Neutrophil (primary cell): ENCODE data around the gene RPTOR.

ENCODE experiments used
- H3K27ac ChIP-seq: fragments of 200-600 bp; sonication (generic); 2 replicates; pipeline ENCODE4 v1.5.1; 2016; ENCODE audit warnings: mild to moderate bottlenecking, moderate library complexity
- H3K27me3 ChIP-seq: fragments of 200-600 bp; sonication (generic); 2 replicates; pipeline ENCODE4 v1.6.0; 2016; ENCODE audit warnings: mild to moderate bottlenecking
- H3K36me3 ChIP-seq: fragments of 200-600 bp; sonication (generic); 2 replicates; pipeline ENCODE4 v1.5.1; 2017
- H3K4me1 ChIP-seq, 2 experiments: fragments of 200-600 bp in 1 of 2; sonication (generic) in 1 of 2; 1 replicate in 1 of 2; 2 replicates in 1 of 2; pipeline versions ENCODE4 v1.5.1 to v1.6.1; 2013 to 2016; ENCODE audit warnings: low read depth in 1 of 2, low read length in 1 of 2, mild to moderate bottlenecking in 1 of 2, moderate library complexity in 1 of 2; ENCODE audit not compliant: control insufficient read depth in 1 of 2, insufficient read depth in 1 of 2
- H3K4me3 ChIP-seq, 2 experiments: fragments of 200-600 bp in 1 of 2; sonication (generic) in 1 of 2; 1 replicate in 1 of 2; 2 replicates in 1 of 2; pipeline ENCODE4 v1.5.1; 2013 to 2016; ENCODE audit warnings: low read depth in 1 of 2, low read length in 1 of 2, mild to moderate bottlenecking in 1 of 2, moderate library complexity in 1 of 2
- H3K9me3 ChIP-seq: fragments of 200-600 bp; sonication (generic); 2 replicates; pipeline ENCODE4 v1.5.1; 2016
- TF ChIP-seq, protein P1 (sequence below): fragments of 200-600 bp; sonication (generic); IDR thresholded peaks from 2 replicates; pipeline ENCODE4 v1.5.1; 2016; ENCODE audit warnings: antibody characterized with exemption

Gene RPTOR

DNA sequence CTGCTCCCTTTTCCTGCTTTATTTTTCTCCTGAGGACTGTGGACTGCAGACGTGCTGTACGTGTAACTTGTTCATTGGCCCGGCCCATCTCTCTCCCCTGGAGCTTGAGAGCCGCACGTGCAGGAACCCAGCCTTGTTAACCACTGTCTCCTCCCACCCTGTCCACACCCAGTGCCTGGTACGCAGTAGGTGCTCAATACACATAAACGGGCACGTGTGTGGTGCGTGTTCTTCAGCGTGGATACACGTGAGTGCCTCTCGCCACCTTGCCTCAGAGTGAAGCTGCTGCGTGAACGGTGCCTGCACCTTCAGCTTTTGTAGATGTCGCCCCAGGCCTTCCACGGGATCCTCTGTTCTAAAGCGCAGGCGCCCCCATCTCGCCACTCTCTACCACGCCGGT, 350.7 kb downstream of the RPTOR start:
- H3K4me1 ChIP-seq = peaks cover 21 to 25% of the 10 kb centered on the region in 2 experiments

DNA sequence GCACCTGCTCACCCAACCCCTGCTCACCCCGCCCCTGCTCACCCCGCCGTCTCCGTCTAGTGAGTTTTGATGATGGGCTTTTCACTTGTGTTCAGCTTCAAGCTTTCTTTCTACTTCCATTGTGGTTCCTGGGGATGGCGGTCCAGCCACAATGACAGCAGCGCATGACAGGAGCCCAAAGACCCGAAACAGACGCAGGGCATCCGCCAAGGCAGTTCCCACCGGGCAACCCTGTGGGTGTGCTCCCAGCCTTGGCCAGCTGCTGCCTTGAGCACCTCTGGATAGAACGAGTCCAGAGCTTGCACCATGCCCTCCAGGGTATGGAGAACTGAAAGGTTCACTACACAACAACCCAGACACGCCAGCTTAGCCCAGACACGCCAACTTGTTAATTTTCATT, 354.1 kb downstream of the RPTOR start:
- H3K4me3 ChIP-seq = no peak overlapping the region
- TF ChIP-seq, protein P1, sequence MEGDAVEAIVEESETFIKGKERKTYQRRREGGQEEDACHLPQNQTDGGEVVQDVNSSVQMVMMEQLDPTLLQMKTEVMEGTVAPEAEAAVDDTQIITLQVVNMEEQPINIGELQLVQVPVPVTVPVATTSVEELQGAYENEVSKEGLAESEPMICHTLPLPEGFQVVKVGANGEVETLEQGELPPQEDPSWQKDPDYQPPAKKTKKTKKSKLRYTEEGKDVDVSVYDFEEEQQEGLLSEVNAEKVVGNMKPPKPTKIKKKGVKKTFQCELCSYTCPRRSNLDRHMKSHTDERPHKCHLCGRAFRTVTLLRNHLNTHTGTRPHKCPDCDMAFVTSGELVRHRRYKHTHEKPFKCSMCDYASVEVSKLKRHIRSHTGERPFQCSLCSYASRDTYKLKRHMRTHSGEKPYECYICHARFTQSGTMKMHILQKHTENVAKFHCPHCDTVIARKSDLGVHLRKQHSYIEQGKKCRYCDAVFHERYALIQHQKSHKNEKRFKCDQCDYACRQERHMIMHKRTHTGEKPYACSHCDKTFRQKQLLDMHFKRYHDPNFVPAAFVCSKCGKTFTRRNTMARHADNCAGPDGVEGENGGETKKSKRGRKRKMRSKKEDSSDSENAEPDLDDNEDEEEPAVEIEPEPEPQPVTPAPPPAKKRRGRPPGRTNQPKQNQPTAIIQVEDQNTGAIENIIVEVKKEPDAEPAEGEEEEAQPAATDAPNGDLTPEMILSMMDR = no peak
- no peaks in the 10 kb centered on the region for H3K4me1 ChIP-seq
- H3K27ac ChIP-seq = no peak overlapping the region
- no peaks in the 10 kb centered on the region for H3K9me3 ChIP-seq
- H3K36me3 ChIP-seq = peaks cover 14% of the 10 kb centered on the region
- H3K27me3 ChIP-seq = no peaks in the 10 kb centered on the region

More for the DNA sequence above, 350.7 kb downstream of the RPTOR start:
- Histone ChIP-seq H3K27ac (no peak overlapping the region), H3K9me3 (no peaks in the 10 kb centered on the region), H3K27me3 (no peaks in the 10 kb centered on the region), H3K4me3 (no peak overlapping the region), H3K36me3 (peaks cover 19% of the 10 kb centered on the region)
- TF ChIP-seq, protein P1 = no peak

DNA sequence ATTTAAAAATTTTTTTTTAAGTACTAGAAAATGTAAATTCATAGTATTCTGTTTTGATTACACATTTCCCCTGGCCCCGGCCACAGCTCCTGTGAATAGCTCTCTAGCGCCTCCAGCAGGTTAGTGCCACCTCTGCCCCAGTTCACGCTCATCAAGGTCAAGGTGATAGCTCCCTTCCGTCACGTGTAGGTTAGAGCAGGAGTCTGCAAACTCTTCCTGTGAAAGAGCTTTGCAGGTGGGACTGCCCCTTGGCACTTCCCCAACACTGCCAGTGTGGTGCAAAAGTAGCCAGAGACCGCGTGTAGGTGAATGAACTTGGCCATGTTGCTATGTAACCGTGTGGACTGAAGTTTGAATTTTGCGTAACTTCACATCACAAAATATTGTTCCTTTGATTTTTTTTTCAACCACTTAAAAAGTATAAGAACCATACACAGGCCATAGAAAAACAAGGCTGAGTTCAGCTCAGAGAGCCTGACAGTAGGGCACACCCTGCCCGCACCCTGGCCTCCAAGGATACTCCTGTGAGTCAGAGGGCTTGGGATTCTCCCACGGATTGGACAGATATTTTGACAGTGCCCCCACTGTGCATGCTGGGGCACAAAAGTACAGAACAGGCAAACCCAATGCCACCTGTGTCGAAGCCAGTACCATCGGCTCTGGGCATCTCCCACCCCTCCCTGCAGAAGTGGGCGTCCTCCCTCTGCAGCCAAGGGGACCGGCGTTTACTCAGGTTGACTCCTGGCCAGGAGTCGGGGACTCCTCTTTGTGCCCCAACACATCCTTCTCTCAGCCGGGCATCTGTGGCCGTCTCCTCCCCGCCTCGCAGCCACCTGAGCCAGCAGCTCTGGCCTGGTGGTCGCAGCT, 355.0 kb downstream of the RPTOR start:
- H3K4me1 ChIP-seq = no peaks in the 10 kb centered on the region
- H3K36me3 ChIP-seq = peaks cover 7% of the 10 kb centered on the region
- no peaks in the 10 kb centered on the region for H3K9me3 ChIP-seq
- TF ChIP-seq, protein P1 = no peak
- no peak overlapping the region for H3K4me3 ChIP-seq
- no peaks in the 10 kb centered on the region for H3K27me3 ChIP-seq
- no peak overlapping the region for H3K27ac ChIP-seq

DNA sequence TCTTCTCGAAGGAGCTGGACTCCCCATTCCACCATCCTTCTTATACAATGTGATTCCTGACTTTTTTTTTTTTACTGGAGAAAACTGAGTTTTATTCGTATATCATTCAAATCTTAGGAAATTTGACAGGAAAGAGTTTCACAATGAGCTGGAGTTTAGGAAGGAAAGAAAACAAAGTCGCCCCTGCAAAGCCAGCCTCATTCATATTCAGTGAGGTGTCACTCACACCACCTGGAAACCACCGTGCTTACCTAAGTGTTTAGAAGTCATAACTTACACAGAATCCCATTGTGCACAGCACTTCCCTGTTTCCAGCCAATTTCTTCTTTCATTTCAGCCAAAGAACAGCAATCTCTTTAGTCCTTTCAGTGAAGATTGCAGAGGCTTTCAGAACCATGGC, 356.7 kb downstream of the RPTOR start:
- Histone ChIP-seq H3K9me3 (no peaks in the 10 kb centered on the region), H3K27me3 (no peaks in the 10 kb centered on the region), H3K4me3 (no peak overlapping the region), H3K36me3 (no peaks in the 10 kb centered on the region), H3K27ac (no peak overlapping the region), H3K4me1 (no peaks in the 10 kb centered on the region)
- TF ChIP-seq, protein P1 = no peak

DNA sequence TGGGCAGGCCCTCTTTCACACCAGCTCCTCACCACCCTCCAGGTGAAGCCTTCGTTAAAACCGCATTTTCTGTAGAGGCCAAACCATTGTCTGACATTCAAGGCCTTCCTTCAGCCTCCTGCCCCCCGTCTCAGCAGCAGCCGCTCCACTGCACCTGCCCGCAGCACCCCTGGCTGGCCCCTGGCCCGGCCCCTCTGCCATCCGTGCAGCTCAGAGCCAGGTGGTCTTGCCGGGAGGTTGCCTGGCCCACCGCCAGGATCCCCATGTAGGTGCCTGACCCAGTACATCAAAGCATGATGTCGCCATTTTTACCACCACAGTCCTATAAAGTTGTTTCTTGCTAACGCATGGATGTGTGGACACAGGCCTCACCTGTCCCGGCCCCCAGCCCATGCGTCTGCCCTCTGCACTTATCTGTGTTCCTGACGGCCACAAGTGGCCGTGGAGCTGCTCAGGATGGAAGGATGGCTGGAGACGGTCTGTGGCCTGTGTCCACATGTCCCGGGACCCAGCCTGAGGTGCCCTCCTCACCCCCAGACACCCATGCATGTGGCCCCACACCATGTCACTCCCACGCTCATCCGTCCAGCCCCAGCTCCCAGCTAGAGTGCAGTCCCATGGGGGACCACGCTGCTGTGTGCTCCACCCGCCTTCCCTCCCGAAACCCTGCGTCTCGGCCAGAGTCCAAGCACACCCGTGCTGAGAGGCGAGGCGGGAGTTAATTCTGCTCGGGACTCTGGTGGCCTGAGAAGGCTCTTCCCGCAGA, 357.7 kb downstream of the RPTOR start:
- Histone ChIP-seq H3K27ac (no peak overlapping the region), H3K27me3 (no peaks in the 10 kb centered on the region), H3K4me1 (no peaks in the 10 kb centered on the region), H3K4me3 (no peak overlapping the region), H3K36me3 (peaks cover 7% of the 10 kb centered on the region), H3K9me3 (no peaks in the 10 kb centered on the region)
- TF ChIP-seq, protein P1 = no peak
